H1 (cell line): ENCODE results near the gene ABCD2. TPM values are rescaled to one million over a fixed set of nuclear protein-coding genes. Genes with fewer than 3 reads are reported as not detected.

Experiments
- RBBP5 ChIP-seq: IDR thresholded peaks from 2 replicates; pipeline ENCODE4 v1.7.1; 2012; ENCODE audit warnings: low read depth, mild to moderate bottlenecking, inconsistent platforms, low read length, moderate library complexity, borderline replicate concordance
- SAP30 ChIP-seq: fragments of 300-600 bp; sonication (generic); IDR thresholded peaks from 2 replicates; pipeline ENCODE4 v1.7.1; 2012; ENCODE audit warnings: low read length, moderate library complexity, mild to moderate bottlenecking, inconsistent platforms; ENCODE audit not compliant: insufficient read depth, insufficient replicate concordance
- polyA plus RNA-seq, 7 experiments: library from polyadenylated mRNA; depleted of rRNA in 3 of 7; stranded (reverse) in 5 of 7; unstranded in 2 of 7; fragments of >200 nt in 5 of 7; fragments of 200-250 nt in 2 of 7; gene quantifications; 1 replicate in 5 of 7; 2 replicates in 1 of 7; 4 replicates in 1 of 7; pipeline versions ENCODE4 v1.2.1 to v1.2.3, GENCODE V29; 2011 to 2013; ENCODE audit warnings: missing spikeins in 2 of 7, mixed read lengths in 2 of 7
- total RNA-seq: library from RNA; stranded (reverse); fragmentation: NEBNext Ultra II Directional; extraction: Animal tissue kit (Norgen Biotek cat#: 25700); gene quantifications from 2 replicates; pipeline ENCODE4 v1.2.1, GENCODE V29; 2021
- TF ChIP-seq, protein P1 (sequence below): IDR thresholded peaks from 2 replicates; pipeline ENCODE4 v1.6.1; 2011; ENCODE audit warnings: low read depth, mild to moderate bottlenecking, low read length; ENCODE audit not compliant: insufficient read depth
- TF ChIP-seq, protein P2 (sequence below): IDR thresholded peaks from 2 replicates; pipeline ENCODE4 v1.6.1; 2011; ENCODE audit warnings: low read length, improper control_type of control experiment
- TF ChIP-seq, protein P3 (sequence below): IDR thresholded peaks from 2 replicates; pipeline ENCODE4 v1.6.1; 2012; ENCODE audit warnings: low read length, inconsistent platforms

Gene ABCD2
- total and polyA plus RNA-seq, 2 of the 8 experiments (the other 6 are each of a cell fraction or from before 2014, with no cell fraction given): not detected

DNA sequence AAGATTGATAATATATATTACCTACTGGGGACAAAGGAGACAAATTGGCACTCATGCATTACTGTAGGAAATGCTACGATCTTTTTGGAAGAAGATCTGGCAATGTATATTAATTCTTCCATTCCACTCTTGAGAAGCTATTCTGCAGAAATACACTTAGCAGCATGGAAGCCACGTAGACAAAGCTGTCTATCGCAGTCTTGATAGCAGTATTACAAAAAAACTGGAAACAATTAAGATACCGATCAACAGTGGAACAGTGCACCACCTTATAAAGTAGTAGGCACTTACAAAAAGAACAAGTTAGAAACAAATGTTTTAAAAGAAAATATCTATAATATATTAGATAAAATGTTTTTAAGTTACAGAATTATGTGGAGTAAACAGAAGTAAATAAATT lies 87.2 kb downstream of the ABCD2 start (continued):
- TF ChIP-seq, protein P1, sequence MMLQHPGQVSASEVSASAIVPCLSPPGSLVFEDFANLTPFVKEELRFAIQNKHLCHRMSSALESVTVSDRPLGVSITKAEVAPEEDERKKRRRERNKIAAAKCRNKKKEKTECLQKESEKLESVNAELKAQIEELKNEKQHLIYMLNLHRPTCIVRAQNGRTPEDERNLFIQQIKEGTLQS: no peak
- TF ChIP-seq SAP30 (no peak), RBBP5 (no peak)
- TF ChIP-seq, protein P2, sequence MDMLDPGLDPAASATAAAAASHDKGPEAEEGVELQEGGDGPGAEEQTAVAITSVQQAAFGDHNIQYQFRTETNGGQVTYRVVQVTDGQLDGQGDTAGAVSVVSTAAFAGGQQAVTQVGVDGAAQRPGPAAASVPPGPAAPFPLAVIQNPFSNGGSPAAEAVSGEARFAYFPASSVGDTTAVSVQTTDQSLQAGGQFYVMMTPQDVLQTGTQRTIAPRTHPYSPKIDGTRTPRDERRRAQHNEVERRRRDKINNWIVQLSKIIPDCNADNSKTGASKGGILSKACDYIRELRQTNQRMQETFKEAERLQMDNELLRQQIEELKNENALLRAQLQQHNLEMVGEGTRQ: no peak
- TF ChIP-seq, protein P3, sequence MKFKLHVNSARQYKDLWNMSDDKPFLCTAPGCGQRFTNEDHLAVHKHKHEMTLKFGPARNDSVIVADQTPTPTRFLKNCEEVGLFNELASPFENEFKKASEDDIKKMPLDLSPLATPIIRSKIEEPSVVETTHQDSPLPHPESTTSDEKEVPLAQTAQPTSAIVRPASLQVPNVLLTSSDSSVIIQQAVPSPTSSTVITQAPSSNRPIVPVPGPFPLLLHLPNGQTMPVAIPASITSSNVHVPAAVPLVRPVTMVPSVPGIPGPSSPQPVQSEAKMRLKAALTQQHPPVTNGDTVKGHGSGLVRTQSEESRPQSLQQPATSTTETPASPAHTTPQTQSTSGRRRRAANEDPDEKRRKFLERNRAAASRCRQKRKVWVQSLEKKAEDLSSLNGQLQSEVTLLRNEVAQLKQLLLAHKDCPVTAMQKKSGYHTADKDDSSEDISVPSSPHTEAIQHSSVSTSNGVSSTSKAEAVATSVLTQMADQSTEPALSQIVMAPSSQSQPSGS: no peak
- TF ChIP-seq, all 59 proteins: peak for 0
